Gastroesophageal sphincter (tissue), 3 donors: Measurements from ENCODE around the gene VPS39.

Source experiments
- CTCF ChIP-seq, 4 experiments: fragments of 200-600 bp in 2 of 4; fragments of 450-650 bp in 2 of 4; sonication (generic) in 1 of 4; IDR thresholded peaks; one replicate each; pipeline ENCODE4 v1.5.1; 2017 to 2019; ENCODE audit warnings: antibody characterized with exemption in 4 of 4, mild to moderate bottlenecking in 2 of 4, moderate library complexity in 2 of 4
- EP300 ChIP-seq: sonication (generic); formaldehyde crosslinking; IDR thresholded peaks from one replicate; pipeline ENCODE4 v1.6.1; 2017; ENCODE audit warnings: antibody characterized with exemption, mild to moderate bottlenecking
- POLR2A ChIP-seq, 2 donors: fragments of 450-650 bp; IDR thresholded peaks; one replicate each; pipeline ENCODE4 v1.6.1; 2017; ENCODE audit warnings: antibody characterized with exemption in 2 of 2, mild to moderate bottlenecking in 2 of 2, moderate library complexity in 1 of 2

GRCh38 chr15:42160136-42160535 is 48.0 kb downstream of the VPS39 start:
- TF ChIP-seq POLR2A (IDR thresholded peaks at IDR 0.05) (no peak), CTCF (IDR thresholded peaks at IDR 0.05) (no peak), EP300 (no peak)
